Stimulated activated CD8-positive, alpha-beta memory T cell treated with anti-CD3 and anti-CD28 coated beads, Interleukin-7, amount 100 ng/mL, for 24 hours (primary cell): Measurements from ENCODE around the gene DTL.

Experiments used
- DNase-seq: peaks from one replicate; pipeline ENCODE4 v3.0.0-alpha.2; 2020; ENCODE audit warnings: low read depth

The DTL gene

DNA sequence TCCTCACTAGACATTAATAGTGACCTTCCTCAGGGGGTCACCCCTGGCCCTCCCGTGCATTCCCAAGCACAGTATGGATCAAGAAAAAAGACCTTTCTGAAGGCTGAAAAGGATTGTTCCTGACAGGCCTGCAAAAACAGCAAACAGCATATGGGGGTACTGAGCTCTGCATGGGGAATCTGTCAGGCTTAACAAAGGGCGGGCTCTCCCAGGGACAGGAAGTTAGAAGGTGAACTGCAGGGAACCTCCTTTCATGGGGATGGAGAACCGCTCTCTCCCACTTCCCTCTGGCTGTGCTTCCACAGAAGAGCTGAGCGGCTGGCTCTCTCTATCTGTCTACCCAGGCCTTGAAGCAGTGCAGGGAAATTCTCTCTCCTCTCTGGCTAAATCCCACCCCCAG lies 91.7 kb downstream of the DTL start:
- no peak for DNase-seq

DNA sequence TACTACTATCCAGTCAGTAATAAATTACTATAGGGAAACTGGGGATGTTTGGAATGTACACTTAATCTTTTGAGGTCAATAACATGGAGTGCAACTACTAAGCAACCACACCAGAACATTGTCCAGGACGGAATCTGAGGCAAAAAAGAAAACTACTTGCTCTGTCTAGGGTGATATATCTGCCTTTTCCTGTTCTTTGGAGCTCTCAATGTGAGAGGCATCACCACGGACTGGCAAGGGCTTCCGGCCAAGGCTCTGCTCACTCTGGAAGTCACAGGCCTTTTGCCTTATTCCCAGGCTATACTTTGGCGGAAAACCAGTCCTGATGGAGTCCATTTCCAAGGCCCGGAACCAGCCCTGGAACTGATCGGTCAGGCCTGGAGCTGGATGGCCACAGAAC lies 94.2 kb downstream of the DTL start:
- no peak for DNase-seq

DNA sequence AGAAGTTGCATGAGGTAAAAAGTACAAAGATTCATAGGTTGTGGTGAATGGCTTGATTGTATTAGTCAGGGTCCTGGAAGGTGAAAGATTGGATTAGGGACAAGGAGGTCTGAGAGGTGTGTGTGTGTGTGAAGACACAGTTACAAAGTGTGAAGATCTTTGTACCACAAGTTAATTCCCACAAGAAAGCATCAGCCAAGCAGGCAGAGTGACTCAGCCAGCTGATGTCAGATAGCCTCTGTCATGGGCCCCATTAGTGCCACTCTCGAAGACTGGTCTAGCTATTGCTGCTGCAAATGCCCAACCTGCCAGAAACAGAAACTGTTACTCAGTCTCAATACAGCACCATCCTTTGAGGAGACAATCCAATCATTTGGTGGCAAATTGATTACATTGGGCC lies 96.5 kb downstream of the DTL start:
- DNase-seq = no peak

DNA sequence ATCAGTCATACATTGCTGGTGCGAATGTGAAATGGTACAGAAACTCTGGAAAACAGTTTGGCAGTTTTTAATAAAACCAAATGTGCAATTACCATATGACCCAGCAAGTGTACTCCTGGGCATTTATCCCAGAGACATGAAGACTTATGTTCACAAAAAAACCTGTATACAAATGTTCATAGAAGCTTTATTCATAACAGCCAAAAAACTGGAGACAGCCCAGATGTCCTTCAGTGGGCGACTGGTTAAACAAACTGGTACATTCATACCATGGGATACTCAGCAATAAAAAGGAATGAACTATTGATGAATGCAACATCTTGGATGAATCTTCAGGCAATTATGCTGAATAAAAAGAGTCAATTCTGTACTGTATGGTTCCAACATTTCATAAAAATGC lies 97.8 kb downstream of the DTL start:
- DNase-seq = no peak

DNA sequence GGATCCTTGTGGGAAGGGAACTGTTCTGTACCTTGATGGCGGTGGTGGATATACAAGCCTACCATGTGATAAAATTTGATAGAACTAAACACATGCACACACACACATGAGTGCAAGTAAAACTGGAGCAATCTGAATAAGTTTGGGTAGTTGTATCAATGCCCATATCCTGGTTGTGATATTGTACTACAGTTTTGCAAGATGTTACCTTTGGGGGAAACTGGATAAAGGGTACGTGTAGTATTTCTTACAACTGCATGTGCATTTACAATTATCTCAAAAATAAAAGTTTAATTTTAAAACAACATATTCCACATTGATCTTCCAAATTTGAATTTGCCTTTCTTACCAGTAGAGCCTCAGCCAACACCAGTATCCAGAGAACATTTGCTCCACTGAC lies 99.6 kb downstream of the DTL start:
- DNase-seq = no peak

DNA sequence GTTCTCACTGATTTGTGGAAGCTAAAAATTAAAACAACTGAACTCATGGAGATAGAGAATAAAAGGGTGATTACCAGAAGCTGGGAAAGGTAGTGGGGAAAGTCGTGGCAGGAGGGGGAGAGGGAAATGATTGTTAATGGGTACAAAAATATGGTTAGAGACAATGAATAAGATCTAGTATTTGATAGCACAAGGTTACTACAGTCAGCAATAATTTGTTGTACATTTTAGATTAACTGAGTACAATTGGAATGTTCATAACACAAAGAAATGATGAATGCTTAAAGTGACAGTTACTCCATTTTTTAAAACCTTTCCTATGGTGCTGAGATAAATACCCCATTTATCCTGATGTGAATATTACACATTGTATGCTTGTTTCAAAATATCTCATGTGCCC lies 102.3 kb downstream of the DTL start:
- DNase-seq = no peak

DNA sequence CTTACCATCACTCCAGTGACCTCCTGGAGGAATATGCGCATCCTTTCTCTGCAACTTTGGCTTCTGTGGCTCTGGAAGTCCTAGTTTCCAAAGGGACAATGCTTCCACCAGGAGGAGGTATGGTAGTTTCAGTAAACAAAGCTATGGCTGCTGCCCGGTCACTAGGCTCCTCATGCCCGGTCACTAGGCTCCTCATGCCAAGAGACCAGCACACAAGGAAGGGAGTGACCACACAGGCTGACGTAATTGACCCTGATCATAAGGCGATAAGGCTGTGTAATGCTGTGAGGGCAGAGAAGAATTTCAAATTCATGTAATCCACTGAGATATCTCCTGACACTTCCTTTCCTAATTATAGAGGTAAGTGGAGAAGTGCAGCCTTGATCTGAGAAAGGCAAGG lies 102.9 kb downstream of the DTL start:
- no peak for DNase-seq

DNA sequence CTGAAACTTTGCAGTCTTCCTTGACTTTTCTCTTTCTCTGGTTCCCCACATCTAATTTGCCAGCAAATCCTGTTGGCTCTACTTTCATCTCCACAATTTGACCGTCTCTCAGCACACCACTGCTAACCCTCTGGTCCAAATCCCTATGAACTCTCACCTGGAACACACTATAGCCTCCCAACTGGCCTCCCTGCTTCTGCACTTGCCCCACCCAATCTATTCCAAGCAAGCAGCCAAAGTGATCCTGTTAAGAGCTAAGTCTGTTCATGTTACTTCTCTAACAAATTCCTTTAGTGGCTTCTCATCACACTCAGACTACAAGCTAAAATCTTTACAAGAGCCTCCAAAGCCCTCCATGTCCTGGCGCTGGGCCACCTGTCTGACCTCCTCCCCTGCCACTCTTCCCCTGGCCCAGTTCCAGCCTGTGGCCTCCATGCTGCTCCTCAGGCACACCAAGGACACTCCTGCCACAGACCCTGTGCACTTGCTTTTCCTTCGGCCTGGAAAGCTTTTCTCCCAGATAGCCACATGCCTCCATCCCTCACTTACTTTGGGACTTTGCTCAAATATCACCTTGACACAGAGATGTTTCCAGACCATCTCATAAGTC lies 104.1 kb downstream of the DTL start:
- DNase-seq = no peak

DNA sequence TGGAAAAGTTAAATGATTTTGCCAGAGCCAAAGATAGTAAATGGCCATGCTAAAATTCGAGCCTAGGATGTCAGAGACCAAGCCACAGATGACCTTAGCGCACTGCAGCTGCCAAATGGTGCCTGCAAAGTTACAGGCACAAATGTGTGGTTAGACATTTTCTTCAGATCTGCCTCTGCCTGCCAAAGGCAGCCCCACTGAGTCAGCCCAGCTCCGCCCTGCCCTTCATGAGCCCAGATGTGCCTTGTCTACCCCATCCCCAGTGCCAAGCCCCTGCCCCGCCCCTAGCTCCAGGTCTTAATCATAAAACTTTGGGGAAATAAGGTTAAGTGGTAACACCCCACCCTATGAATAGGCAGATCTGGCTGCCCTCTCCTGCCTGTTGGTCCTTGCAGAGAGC lies 105.9 kb downstream of the DTL start:
- no peak for DNase-seq

DNA sequence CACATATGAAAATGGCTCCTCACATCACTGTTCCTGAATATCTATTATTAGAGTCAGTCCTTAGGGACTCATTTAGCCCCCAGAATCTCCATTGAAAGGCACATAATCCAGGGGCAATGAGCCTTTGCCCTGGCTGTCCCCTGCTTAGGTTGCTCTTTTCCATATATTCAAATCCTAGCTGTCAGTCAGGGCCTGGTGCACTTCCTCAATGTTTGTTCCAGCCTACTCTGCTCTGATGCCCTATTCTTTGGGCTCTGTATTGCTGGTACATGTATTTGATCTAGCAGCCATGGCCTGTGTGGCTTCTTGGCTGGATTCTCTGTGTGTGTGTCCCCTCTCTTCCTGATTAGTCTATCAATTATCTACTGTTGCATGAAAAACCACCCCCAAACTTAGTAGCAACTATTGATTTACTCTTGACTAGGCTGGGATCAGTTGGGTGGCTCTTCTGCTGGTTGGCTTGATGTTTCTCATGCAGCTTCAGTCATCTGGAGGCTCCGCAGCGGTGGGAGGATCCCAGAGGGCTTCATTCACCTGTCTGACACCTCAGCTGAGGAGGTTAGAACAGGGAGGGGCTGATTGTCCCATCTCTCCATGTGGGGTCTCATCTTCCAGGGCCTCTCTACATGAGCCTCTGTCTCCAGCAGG lies 107.5 kb downstream of the DTL start:
- no peak for DNase-seq

DNA sequence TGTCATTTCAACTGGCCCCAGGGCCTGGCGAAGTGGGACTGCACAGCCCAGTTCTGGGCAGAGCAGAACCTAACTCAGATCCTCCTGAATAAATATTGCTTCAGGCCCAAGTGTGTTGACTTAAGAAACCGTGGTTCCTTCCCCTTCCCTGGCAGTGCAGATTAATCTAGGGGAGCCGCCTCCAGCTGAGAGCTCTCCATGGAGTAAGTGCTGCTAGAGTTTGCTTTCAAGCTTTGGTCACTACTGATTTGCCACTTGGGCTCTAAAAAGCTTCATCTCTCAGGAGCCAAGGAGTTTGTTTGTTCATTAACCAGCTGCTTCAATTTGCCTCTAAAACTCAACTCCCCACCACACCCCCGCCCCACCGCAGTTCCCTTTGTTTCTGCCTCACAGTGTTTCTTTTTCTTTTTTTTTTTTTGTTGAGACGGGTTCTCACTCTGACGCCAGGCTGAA lies 112.1 kb downstream of the DTL start:
- no peak for DNase-seq

DNA sequence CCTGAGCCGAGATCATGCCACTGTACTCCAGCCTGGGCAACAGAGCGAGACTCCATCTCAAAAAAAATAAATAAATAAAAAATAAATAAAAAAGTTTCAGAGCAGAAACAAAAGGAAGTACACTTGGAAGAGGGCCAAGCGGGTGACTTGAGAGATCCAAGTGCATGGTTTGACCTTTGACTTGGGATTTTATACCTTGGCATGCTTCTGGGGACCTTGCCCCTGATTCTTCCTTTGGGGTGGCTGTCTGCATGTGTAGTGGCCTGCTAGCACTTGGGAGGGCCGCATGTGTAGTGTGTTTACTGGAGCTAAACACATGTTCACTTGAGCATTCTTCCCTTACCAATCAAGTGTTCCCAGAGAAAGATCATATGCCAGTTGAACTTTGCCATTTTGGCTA lies 114.0 kb downstream of the DTL start:
- no peak for DNase-seq

DNA sequence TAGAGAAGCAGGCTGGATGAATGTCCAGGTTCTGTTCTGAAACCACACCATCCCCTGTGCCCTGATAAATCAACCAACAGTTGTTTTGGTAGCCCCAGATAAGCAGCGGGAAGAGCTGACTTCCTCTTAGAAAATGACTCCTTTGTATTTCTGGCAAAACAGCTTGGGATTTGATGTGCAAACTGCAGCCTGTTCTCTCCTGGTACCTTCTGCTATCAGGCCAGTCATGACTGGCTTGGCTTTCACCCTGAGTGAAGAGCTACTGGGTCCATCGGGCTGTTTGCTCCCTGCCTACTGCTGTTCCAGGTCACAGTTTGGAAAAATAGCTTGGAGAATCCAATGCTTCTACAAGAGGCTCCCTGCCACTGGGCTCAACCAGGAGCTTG lies 116.8 kb downstream of the DTL start:
- no peak for DNase-seq

DNA sequence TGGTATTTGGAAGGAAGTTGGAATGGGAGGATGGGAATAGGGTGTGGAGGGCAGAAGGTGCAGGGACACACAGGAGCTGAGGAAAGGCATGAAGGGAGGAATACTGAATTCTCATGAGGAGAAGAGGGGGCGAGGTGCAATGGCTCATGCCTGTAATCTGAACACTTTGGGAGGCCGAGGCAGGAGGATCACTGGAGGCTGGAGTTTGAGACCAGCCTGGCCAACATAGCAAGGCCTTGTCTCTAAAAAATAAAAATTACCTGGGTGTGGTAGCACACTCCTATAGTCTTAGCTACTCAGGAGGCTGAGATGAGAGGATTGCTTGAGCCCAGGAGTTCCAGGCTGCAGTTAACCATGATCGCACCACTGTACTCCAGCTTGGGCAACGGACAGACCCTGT lies 117.3 kb downstream of the DTL start:
- DNase-seq = no peak

DNA sequence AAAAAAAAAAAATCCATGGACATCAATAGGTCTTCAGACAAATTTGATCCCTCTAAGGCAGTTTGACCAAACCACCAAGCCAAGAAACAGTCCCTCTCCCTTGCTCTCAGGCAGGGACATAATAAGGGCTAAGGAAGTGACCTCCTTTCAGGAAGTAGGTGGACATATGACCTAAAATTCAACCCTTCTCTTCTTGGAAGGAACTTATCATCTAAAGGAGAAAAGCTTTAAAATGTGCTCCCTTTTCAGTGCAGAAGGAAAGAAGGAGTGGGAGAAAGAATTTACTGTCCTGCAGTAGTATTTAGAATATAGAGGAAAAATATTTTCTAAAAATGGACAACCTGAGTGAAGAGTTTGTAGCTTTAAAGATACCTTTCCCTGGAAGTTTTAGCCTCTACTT lies 118.1 kb downstream of the DTL start:
- DNase-seq = no peak
